GM13976 (cell line): ENCODE data around the gene MGP.

Experiments used
- DNase-seq: peaks from one replicate; pipeline ENCODE4 v3.0.0; 2012; ENCODE audit warnings: low spot score
- in situ Hi-C: fragments of 300-500 bp; cut with MboI; formaldehyde crosslinking; loops from one replicate; pipeline ENCODE4 v1.12.0; 2022; ENCODE audit warnings: low sequenced_read_pairs, mixed read lengths, inconsistent platforms; ENCODE audit not compliant: unreplicated experiment
- TF ChIP-seq, protein P1 (sequence below): IDR thresholded peaks from 2 replicates; pipeline ENCODE4 v1.5.1; 2012; ENCODE audit warnings: borderline replicate concordance, mild to moderate bottlenecking; ENCODE audit not compliant: insufficient read depth; ENCODE audit errors: extremely low read depth, missing control alignments, control extremely low read depth

The MGP gene

DNA sequence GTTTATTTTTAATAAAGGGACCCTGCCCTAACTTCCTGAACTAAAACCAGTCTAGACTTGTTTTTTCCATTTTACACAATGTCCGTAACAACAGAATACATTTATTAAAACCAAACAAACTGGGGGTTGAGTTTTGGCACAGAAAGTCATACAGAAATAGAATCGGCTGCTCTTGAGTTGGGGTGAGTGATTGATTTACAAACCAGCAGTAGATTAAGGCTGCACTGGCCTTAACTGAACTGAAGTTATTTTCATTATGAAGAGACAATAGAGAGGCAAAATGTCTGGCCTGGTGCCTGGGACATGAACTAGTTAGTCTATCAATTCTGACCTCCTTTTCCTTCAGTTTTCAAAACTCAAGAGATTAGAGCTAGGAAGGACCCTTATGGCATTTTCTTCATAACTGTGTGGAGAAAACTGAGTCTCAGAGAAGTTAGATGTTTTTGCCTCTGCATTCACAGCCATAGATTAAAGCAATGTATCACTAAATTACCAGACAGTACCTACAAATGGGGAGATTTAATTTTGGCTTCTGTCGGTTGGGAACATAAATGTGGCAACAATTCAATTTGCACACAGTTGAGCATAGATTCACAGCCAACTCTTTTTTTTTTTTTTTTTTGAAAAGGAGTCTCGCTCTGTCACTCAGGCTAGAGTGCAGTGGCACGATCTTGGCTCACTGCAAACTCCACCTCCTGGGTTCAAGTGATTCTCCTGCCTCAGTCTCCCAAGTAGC is 19.8 kb upstream of the MGP start:
- TF ChIP-seq, protein P1, sequence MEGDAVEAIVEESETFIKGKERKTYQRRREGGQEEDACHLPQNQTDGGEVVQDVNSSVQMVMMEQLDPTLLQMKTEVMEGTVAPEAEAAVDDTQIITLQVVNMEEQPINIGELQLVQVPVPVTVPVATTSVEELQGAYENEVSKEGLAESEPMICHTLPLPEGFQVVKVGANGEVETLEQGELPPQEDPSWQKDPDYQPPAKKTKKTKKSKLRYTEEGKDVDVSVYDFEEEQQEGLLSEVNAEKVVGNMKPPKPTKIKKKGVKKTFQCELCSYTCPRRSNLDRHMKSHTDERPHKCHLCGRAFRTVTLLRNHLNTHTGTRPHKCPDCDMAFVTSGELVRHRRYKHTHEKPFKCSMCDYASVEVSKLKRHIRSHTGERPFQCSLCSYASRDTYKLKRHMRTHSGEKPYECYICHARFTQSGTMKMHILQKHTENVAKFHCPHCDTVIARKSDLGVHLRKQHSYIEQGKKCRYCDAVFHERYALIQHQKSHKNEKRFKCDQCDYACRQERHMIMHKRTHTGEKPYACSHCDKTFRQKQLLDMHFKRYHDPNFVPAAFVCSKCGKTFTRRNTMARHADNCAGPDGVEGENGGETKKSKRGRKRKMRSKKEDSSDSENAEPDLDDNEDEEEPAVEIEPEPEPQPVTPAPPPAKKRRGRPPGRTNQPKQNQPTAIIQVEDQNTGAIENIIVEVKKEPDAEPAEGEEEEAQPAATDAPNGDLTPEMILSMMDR = no peak
- DNase-seq = no peak
- in situ Hi-C loops = no loop called here

DNA sequence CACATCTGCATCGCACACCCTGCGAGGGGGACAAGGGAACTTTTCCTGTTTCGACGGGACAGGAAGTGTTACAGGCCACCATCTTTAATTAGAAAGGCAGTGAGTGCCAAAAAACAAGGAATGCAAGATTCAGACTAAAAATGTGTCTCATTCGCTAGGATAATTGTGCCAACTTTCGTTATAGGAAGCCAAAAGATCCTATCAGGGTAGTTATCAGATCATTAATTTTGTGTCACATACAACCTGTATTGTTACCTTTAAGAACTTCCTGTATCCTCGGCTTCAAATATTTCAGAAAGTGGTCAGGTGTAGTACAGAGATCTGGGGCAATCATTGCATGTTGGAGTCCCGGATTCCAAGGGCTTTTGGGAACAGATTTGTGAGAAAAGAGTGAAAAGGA is 19.2 kb upstream of the MGP start:
- TF ChIP-seq, protein P1 = no peak
- in situ Hi-C loops = no loop called here
- no peak for DNase-seq

DNA sequence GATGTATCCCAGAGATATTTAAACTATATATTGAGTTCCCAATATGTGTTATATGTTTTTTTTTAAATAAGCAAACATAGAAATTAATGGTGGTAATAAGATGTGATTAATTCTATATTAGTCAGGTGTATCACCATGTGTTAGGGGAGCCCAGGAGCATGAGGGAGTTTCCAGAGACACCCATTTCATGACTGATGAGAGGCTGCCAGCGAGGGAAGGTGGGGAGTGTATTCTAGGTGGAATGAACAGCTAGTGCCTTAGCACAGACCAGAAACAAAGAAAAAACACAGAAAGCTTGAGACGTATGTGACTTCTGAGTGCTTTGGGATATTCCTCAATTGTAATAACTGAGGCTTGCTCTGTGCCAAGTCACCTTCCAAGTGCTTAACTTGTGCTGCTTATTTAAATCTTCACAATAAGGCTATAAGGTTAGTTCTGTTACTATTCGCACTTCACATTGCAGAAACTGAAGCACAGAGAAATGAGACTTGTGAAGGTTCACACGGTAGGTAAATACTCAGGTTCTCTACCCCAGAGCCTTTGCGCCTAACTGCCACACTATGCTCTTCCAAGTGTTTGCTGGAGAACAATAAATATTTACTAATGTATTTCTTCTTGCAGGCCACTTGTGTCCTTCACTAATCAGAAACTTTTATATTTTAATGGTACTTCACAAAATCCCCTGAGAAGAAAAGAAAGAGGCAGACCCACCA is 17.9 kb upstream of the MGP start:
- no peak for DNase-seq
- in situ Hi-C loops = no loop called here
- TF ChIP-seq, protein P1 = no peak

DNA sequence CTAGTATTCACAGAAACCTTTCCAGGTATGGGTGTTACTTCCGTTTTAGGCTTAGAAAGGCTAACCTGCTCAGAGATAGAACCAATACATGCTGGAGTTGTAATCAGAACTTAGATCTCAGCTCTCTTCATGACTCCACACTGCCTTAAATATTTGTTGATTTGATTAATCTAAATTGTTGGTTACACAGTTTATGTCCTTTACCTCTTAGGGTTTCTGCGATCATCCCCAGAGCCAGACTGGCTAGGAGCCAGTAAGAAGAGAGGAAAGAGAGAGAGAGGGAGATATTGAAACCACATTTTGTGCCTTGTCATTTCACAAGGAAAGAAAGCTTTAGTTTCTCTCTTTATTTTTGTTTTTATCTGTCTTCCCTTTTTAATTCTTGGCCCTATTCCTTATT is 16.8 kb upstream of the MGP start:
- in situ Hi-C loops = no loop called here
- TF ChIP-seq, protein P1 = no peak
- DNase-seq = no peak

DNA sequence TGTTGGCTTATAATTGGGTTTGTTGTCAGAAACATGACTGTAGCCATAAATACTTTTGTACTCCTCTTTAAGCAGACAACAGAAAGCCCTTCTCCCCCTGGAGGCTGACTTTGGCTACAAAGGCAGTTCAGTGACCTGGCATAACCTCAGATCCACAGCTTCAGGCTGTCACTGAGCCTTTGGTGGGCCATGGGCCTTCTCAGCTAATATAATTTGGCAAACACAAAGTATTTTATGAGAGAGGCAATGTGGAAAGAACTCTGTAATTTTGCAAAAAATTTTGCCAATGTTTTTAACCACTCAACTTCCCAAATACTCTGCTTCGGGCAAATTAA is 15.5 kb upstream of the MGP start:
- in situ Hi-C loops = no loop called here
- TF ChIP-seq, protein P1 = no peak
- DNase-seq = no peak

DNA sequence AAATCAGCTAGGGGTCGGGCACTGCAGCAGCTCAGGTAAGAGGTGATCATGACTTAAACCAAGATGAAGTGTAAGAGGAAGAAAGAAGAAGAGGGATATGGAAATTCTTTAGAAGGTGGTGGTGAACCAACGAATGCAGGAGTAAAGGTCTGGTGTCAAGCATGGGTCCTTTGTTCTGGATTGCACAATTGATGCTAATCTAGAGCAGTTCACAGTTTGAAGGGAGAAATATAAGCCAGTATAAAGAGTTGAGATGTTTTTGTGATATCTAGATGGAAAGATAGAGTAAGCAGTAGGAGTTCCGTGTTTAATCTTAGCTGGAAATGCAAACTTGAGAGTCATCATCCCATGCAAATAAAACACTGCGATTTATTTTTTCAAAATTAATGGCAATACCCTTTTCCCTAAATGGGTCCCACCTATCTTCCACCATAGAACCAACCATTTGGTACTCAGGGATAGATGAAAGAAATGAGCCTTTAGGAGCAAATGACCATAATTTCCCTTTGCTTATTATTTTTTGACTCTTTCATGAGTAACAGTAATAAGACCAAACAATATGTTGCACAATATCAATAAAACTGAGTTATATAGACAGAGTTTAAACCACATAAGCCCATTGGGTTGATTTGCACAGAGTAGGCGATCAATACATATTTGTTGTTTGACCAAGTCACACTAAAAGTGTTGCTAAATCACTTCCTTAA is 15.0 kb upstream of the MGP start:
- in situ Hi-C loops = no loop called here
- TF ChIP-seq, protein P1 = no peak
- DNase-seq = no peak
